GM12872 (cell line): ENCODE data around the gene SLC4A5.

Experiments used
- TF ChIP-seq, protein P1 (sequence below): IDR thresholded peaks from 3 replicates; pipeline ENCODE4 v1.5.1; 2011; ENCODE audit warnings: low read depth, mild to moderate bottlenecking, low read length, moderate library complexity; ENCODE audit not compliant: insufficient read depth

Gene SLC4A5

DNA sequence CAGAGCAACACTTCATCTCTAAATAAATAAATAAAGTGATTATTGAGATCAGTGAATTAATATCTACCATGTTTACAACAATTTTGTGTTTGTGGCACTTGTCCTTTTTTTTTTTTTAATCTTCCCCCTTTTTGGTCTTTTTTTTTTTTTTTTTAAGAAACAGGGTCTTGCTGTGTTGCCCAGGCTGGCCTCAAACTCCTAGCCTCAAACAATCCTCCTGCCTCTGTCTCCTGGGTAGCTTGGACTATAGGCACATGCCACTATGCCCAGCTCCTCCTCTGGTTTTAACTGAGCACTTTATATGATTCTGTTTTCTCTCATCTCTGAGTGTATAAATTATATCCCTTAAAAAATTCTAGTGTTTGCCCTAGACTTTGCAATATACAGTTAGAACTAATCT, 30.3 kb downstream of the SLC4A5 start:
- TF ChIP-seq, protein P1, sequence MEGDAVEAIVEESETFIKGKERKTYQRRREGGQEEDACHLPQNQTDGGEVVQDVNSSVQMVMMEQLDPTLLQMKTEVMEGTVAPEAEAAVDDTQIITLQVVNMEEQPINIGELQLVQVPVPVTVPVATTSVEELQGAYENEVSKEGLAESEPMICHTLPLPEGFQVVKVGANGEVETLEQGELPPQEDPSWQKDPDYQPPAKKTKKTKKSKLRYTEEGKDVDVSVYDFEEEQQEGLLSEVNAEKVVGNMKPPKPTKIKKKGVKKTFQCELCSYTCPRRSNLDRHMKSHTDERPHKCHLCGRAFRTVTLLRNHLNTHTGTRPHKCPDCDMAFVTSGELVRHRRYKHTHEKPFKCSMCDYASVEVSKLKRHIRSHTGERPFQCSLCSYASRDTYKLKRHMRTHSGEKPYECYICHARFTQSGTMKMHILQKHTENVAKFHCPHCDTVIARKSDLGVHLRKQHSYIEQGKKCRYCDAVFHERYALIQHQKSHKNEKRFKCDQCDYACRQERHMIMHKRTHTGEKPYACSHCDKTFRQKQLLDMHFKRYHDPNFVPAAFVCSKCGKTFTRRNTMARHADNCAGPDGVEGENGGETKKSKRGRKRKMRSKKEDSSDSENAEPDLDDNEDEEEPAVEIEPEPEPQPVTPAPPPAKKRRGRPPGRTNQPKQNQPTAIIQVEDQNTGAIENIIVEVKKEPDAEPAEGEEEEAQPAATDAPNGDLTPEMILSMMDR = no peak

GRCh38 chr2:74307720-74308119, 35.5 kb downstream of the SLC4A5 start:
- TF ChIP-seq, protein P1 = no peak

GRCh38 chr2:74304332-74305148, 38.7 kb downstream of the SLC4A5 start:
- TF ChIP-seq, protein P1 = no peak

DNA sequence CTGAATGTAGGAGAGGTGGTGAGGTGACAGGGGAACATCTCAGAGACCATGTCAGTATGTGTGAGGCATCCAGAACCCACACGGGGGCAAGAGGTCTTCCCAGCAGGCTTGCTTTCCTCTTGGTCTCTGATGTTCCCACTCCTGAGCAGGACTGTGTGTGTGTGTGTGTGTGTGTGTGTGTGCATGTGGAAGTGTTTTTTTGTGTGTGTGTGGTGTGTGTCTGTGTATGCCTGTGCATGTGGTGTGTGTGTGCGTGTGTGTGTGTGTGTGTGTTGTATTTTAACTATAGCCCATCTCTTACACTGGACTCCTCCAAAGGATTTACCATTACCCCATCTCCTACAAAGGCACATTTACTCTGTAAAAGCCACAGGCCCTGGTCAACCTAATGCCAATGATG, 40.4 kb downstream of the SLC4A5 start:
- TF ChIP-seq, protein P1 = no peak

- TF ChIP-seq, protein P1 = no peak
These were observed 42.0 kb downstream of the SLC4A5 start for GRCh38 chr2:74301262-74301661.

DNA sequence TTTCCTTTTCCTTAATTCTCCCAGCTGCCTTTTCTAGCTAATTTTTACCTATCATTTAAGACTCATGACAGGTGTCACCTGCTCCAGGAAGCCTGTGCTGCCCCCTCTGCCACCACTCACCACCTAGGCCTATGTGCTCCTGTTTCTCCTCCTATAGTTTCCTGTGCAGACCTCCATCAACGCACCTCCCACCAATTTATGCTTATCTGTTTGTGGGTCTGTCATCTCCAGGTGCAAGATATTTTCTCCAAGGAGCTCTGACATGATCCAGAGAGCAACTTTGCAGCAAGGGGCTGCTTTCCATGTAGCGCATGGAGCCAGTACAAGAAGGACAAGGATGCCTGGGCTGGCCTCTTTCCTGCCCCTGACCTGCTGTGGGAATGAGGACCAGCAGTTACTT, 42.7 kb downstream of the SLC4A5 start:
- TF ChIP-seq, protein P1 = no peak

GRCh38 chr2:74297950-74298349, 45.3 kb downstream of the SLC4A5 start:
- TF ChIP-seq, protein P1 = no peak

GRCh38 chr2:74297391-74297790, 45.8 kb downstream of the SLC4A5 start:
- TF ChIP-seq, protein P1 = no peak
